ENCODE measurements around the gene TSEN15.

- TF ChIP-seq CTCF (IDR thresholded peaks at IDR 0.05) (no peak), POLR2A (IDR thresholded peaks at IDR 0.05) (no peak)
Measured at GRCh38 chr1:184053881-184054280, 2.4 kb downstream of the TSEN15 start.
